Measurements from ENCODE around the gene SLC38A3. TPM values are rescaled to one million over a fixed set of nuclear protein-coding genes. Genes with fewer than 3 reads are reported as not detected.

Gene SLC38A3
- total and polyA plus RNA-seq, 9 of the 15 experiments (the other 6 are each of a cell fraction or from before 2014, with no cell fraction given), result 0.09 to 0.38 (median 0.16) TPM; not detected in 6

DNA sequence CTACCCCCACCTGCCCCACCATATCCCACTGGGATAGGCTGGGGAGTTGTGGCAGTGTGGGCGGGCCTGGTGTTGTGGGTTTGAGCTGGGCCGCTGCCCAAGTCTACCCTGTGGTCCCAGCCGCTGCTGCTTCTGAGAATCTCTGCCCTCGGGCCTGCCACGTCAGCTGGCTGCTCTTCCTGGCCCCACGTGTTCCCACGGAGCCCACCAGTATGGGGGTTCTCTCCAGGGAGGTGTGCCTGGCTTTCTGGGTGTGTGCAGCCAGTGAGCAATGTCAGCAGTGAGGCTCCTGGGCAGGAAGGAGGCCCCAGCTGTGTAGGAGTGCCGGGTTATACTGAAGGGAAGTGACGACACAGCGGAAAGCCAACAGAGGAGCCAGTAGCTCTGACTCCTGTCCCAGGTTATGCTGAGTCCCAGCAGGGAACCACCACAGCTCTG, 41.5 kb downstream of the SLC38A3 start:
- Histone ChIP-seq H3K9me1 (ENCODE audit: control insufficient read depth, insufficient read depth, low read length) (no peaks in the 10 kb centered on the region), H3K4me2 (ENCODE audit: insufficient read depth, low read length) (peak overlapping the region; percentile 78), H3K79me2 (ENCODE audit: control insufficient read depth, insufficient read depth, low read length) (peaks cover 29% of the 10 kb centered on the region), H3K4me3 (peak overlapping the region; percentile 32), H3K9ac (ENCODE audit: insufficient read depth in 1 of 2, low read depth in 2 of 2, low read length in 2 of 2) (peak overlapping the region; percentile 69 to 95; a peak in 3 of 4 replicates), H2AFZ (ENCODE audit: low read depth, low read length) (peak overlapping the region; percentile 75), H3K9me3 (replicated peaks; ENCODE audit: control insufficient read depth, insufficient read depth, low read depth, low read length) (no peaks in the 10 kb centered on the region), H3K27me3 (ENCODE audit: control insufficient read depth in 2 of 2, insufficient read depth in 2 of 2, low read length in 2 of 2) (no peaks in the 10 kb centered on the region), H3K27ac (ENCODE audit: extremely low read depth, low read depth, low read length) (peak overlapping the region; percentile 85), H4K20me1 (replicated peaks; ENCODE audit: control insufficient read depth, insufficient read depth, low read length) (no peaks in the 10 kb centered on the region), H3K4me1 (replicated peaks in 1 of 2; ENCODE audit: control insufficient read depth in 2 of 2, insufficient read depth in 2 of 2, low read length in 2 of 2) (peaks cover 40 to 48% of the 10 kb centered on the region in 2 experiments), H3K36me3 (ENCODE audit: control insufficient read depth, insufficient read depth, low read length) (peaks cover 2% of the 10 kb centered on the region; the same call in 1 of the 3 replicates)
- intact Hi-C loops (cut with micrococcal nuclease), result loop anchor here (1.0 kb wide), 1 partner anchor 19 kb away; no protein-coding TSS in a partner anchor
- DNase-seq (ENCODE audit: extremely low read depth in 1 of 4, low spot score in 3 of 4), result peak; percentile 41 to 85 (median 58)
- ChIA-PET POLR2A (interaction anchor here (0.6 to 2.1 kb wide), 7 partner anchors 10 to 53 kb away, joined by 3 to 8 read pairs (median 4); partner anchors contain the start of gene GNAI2), CTCF (ENCODE audit: low intra/inter-chr PET ratio) (interaction anchor here (0.7 to 2.7 kb wide), 3 partner anchors 19 to 54 kb away, joined by 3 to 26 read pairs (median 9); no protein-coding TSS in a partner anchor)
- in situ Hi-C loops (cut with MboI), result no loop called here
- 7% methylated on average over 7 of the region's 10 CpGs for WGBS (ENCODE audit: insufficient coverage, low coverage, missing lambda C conversion rate)
- no TSS peak for BruUV-seq (replicated peaks)
- peak; percentile 86 for FAIRE-seq
- peak; percentile 86 for ATAC-seq
- TF ChIP-seq, protein P1, sequence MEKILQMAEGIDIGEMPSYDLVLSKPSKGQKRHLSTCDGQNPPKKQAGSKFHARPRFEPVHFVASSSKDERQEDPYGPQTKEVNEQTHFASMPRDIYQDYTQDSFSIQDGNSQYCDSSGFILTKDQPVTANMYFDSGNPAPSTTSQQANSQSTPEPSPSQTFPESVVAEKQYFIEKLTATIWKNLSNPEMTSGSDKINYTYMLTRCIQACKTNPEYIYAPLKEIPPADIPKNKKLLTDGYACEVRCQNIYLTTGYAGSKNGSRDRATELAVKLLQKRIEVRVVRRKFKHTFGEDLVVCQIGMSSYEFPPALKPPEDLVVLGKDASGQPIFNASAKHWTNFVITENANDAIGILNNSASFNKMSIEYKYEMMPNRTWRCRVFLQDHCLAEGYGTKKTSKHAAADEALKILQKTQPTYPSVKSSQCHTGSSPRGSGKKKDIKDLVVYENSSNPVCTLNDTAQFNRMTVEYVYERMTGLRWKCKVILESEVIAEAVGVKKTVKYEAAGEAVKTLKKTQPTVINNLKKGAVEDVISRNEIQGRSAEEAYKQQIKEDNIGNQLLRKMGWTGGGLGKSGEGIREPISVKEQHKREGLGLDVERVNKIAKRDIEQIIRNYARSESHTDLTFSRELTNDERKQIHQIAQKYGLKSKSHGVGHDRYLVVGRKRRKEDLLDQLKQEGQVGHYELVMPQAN (IDR thresholded peaks at IDR 0.05; ENCODE audit: borderline replicate concordance), result 0 out of 2 replicates have a peak, but pooled peaks have one; percentile 31
- no peak for TF ChIP-seq TAF9B (IDR thresholded peaks at IDR 0.05; ENCODE audit: partially characterized antibody)
- TF ChIP-seq, protein P2, sequence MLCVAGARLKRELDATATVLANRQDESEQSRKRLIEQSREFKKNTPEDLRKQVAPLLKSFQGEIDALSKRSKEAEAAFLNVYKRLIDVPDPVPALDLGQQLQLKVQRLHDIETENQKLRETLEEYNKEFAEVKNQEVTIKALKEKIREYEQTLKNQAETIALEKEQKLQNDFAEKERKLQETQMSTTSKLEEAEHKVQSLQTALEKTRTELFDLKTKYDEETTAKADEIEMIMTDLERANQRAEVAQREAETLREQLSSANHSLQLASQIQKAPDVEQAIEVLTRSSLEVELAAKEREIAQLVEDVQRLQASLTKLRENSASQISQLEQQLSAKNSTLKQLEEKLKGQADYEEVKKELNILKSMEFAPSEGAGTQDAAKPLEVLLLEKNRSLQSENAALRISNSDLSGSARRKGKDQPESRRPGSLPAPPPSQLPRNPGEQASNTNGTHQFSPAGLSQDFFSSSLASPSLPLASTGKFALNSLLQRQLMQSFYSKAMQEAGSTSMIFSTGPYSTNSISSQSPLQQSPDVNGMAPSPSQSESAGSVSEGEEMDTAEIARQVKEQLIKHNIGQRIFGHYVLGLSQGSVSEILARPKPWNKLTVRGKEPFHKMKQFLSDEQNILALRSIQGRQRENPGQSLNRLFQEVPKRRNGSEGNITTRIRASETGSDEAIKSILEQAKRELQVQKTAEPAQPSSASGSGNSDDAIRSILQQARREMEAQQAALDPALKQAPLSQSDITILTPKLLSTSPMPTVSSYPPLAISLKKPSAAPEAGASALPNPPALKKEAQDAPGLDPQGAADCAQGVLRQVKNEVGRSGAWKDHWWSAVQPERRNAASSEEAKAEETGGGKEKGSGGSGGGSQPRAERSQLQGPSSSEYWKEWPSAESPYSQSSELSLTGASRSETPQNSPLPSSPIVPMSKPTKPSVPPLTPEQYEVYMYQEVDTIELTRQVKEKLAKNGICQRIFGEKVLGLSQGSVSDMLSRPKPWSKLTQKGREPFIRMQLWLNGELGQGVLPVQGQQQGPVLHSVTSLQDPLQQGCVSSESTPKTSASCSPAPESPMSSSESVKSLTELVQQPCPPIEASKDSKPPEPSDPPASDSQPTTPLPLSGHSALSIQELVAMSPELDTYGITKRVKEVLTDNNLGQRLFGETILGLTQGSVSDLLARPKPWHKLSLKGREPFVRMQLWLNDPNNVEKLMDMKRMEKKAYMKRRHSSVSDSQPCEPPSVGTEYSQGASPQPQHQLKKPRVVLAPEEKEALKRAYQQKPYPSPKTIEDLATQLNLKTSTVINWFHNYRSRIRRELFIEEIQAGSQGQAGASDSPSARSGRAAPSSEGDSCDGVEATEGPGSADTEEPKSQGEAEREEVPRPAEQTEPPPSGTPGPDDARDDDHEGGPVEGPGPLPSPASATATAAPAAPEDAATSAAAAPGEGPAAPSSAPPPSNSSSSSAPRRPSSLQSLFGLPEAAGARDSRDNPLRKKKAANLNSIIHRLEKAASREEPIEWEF (CRISPR knock-in tag; IDR thresholded peaks at IDR 0.05), result no peak
- peak; percentile 66 for TF ChIP-seq SAP30 (IDR thresholded peaks at IDR 0.05; ENCODE audit: borderline replicate concordance, insufficient read depth, low read depth, low read length, poor library complexity, severe bottlenecking)
- TF ChIP-seq EP400 (IDR thresholded peaks at IDR 0.05), result peak; percentile 44; the same call in 1 of the 2 replicates
- peak; percentile 33; the same call in 1 of the 2 replicates for TF ChIP-seq ZFX (CRISPR knock-in tag; IDR thresholded peaks at IDR 0.05)
- peak; percentile 42; the same call in 1 of the 2 replicates for TF ChIP-seq POLR2G (IDR thresholded peaks at IDR 0.05; ENCODE audit: low read depth, low read length)
- TF ChIP-seq, protein P3, sequence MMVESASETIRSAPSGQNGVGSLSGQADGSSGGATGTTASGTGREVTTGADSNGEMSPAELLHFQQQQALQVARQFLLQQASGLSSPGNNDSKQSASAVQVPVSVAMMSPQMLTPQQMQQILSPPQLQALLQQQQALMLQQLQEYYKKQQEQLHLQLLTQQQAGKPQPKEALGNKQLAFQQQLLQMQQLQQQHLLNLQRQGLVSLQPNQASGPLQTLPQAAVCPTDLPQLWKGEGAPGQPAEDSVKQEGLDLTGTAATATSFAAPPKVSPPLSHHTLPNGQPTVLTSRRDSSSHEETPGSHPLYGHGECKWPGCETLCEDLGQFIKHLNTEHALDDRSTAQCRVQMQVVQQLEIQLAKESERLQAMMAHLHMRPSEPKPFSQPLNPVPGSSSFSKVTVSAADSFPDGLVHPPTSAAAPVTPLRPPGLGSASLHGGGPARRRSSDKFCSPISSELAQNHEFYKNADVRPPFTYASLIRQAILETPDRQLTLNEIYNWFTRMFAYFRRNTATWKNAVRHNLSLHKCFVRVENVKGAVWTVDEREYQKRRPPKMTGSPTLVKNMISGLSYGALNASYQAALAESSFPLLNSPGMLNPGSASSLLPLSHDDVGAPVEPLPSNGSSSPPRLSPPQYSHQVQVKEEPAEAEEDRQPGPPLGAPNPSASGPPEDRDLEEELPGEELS (CRISPR knock-in tag; IDR thresholded peaks at IDR 0.05; ENCODE audit: borderline replicate concordance), result 0 out of 2 replicates have a peak, but pooled peaks have one; percentile 58

Data from K562 (cell line).